ENCODE results near the gene LRRC4.

Gene LRRC4

GRCh38 chr7:128056901-128057300 is 25.7 kb upstream of the LRRC4 start:
- DNase-seq = no peak

DNA sequence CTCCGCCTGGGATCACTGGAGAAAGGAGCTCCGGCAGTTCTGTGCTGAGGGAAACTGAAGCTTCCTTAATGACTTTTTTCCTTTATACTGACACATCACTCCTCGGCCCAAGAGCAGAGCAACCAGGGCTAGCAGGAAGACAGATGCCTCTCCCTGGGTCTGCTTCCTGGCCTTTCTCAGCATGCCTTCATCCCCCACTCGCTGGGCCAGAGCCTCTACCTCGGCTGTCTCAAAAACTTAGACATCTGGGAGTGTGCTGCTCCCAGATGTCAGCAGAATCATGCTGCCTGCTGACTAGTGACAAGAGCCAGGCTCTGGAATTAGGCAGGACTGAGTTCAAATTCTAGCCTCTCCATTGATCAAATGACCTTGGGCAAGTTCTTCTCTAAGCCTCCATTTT is 24.4 kb upstream of the LRRC4 start:
- no peak for DNase-seq

- no peak for DNase-seq
Measured at GRCh38 chr7:128054511-128054910, 23.3 kb upstream of the LRRC4 start.

DNA sequence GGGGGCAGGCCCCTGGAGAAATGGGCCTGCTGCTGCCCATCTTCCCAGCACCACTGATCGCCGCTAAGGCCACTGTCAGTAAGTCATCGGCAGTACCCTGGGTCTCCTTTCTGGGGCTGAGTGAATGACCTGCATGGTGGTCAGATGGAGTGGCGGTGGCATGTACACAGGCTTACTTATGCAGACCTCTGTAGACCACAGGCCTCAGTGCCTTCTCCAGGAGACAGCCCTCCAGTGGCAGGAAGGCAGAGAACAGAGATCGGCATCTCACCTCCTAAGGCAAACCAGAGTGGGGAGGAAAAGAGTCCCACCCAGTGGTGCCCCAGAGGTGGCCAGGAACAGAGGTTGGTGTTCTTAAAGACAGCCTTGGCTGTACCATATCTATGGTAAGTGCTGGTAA is 22.8 kb upstream of the LRRC4 start:
- DNase-seq = no peak

DNA sequence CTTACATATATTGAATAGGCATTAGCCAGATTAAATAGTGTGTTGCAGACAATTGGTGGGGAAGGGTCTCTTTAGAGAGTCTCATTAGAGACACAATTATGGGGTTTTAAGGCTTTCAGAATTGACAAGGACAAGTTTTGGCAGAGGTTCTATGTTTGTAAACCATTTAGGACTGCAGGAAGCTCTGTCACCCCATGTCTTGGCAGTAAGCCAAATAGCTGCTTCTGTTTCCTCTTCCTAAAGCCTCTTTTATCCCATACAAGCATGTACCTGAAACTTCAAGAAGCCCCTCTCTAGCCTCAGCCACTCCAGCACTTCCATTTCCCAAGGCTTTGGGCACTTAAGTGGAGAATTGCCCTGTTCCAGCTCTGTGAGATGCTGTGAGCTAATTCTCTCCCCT is 21.8 kb upstream of the LRRC4 start:
- DNase-seq = peak; percentile 96

DNA sequence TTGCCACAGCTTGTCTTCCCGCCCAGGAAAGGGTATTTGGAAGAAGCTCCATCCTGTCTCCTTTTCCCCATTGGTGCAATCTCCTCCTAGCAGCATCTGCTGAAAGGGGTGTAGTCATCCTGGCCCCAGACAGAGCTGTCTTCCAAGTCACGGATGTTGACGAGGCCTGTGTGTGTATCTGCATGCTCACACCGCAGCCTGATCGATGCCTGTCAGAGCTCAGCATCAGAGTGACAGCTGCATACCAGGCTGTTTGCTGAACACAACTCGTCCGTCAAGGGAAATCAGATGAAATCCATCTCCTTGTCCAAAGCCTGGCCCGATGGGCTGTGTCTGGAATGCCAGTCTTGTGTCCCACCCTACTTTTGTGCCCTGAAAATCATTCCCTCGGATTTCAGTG is 21.2 kb upstream of the LRRC4 start:
- no peak for DNase-seq

DNA sequence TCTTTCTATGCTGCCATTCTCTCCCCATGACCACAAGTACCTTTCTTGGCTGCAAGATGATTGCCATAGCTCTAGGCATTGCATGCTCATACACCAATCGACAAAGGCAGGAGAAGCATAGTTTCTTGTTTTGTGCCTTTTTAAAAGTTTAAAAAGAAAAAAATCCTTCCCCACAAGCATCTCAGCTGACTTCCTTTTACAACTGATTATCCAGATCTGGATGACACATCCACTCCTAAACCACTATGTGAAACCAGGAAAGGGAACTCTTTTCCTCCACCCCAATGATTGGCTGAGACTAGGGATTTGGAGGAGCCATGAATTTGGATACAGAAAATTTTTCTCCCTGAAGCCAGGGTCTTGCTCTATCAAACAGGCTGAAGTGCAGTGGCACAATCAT is 14.5 kb upstream of the LRRC4 start:
- DNase-seq = no peak

GRCh38 chr7:128045158-128045557 is 13.9 kb upstream of the LRRC4 start:
- DNase-seq = no peak

- no peak for DNase-seq
Measured at GRCh38 chr7:128044064-128044463, 12.8 kb upstream of the LRRC4 start.

DNA sequence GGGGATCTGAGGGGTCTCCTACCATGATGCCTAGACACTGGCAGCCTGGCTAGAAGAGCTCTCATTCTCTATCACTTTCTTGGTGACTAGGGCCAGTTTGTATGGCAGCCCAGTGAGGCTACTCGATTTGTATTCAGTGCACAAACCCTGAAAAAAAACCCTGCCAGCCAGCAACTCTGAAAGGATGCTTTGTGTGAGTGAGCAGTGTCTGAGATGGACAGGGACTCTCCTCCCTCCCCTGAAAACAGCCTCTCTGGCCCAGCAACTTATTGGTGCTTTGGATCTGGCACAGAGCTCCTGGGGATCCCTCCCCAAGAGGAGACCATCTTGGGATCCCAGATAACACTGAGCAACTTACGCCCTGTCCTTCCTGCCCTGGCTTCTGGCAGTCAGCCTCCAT is 10.8 kb upstream of the LRRC4 start:
- no peak for DNase-seq

DNA sequence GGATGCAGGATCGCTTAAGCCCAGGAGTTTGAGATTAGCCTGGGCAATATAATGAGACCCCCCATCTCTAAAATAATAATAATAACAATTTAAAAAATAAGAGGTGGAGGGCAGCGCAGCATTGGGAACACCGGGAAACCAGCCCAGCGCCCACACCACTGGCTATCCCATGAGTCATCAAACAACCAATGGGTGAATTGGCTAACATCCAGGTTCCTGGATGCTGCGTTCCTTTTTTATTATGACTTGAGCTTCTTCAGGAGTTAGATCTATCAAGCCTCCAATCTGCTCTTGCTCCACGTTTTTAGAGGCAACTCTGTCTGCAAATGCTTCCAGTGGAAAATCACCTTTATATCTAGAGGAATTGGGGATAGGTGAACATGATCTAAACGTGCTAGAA is 10.0 kb upstream of the LRRC4 start:
- no peak for DNase-seq

GRCh38 chr7:128040205-128040604 is 9.0 kb upstream of the LRRC4 start:
- DNase-seq = no peak

GRCh38 chr7:128039544-128039953 is 8.3 kb upstream of the LRRC4 start:
- DNase-seq = no peak

GRCh38 chr7:128037880-128038619 is 6.8 kb upstream of the LRRC4 start:
- no peak for DNase-seq

- DNase-seq = no peak
Measured at GRCh38 chr7:128037081-128037480, 5.8 kb upstream of the LRRC4 start.

DNA sequence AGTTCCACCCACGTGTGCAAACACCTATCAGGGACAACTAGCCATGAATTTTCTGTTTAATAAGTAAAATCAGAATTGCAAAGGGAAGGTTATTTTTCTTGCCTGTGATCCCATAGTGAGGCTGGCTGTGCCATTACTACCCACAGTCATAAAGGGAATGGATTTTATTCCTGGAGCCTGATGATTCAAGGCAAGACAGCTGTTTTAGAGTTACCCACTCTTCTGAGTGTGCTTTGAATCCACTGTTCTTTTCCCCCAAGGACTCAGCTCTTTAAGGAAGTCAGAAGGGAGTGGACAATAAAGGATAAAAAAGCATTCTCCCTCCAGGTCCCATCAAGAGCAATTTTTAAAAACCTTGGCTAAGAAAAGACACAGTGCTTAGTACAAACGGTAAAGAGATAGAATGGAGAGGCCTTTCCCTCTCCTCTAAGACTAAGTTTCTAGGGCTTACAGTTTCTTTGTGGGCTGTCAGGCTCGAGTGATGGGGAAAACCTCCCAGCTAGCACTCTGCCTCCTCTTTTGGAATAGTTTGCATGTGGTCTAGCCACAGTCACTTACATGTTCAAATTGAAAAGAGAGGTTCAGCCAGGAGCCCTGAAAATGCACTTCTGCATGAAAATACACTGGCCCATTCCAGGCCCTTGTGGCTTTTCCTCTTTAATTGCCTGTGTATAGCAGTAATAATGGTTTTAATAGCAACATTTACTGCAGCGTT is 5.1 kb upstream of the LRRC4 start:
- DNase-seq = no peak

- peak; percentile 35 for DNase-seq
Measured at GRCh38 chr7:128035712-128036111, 4.5 kb upstream of the LRRC4 start.

- no peak for DNase-seq
Measured at GRCh38 chr7:128034825-128035224, 3.6 kb upstream of the LRRC4 start.

- no peak for DNase-seq
Measured at GRCh38 chr7:128033246-128033645, 2.0 kb upstream of the LRRC4 start.

GRCh38 chr7:128032605-128033235 is 1.5 kb upstream of the LRRC4 start:
- DNase-seq = no peak

- DNase-seq = peak; percentile 75
Measured at GRCh38 chr7:128031901-128032604, 816 bp upstream of the LRRC4 start.

DNA sequence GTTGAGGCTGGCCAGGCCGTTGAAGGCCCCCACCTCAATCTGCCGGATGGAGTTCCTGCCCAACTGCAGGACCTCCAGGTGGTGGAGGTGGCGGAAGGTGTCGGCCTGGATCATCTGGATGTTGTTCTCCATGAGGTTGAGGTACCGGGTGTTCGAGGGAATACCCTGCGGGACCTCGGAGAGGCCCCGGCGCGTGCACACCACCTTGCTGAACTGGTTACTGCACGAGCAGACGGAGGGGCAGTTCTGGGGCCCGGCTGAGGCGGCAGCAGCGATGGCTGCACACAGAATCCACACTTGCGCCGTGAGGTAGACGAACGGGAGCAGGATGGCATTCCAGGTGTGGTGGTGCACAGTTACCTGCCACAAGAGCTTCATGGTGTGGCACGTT is 979 bp downstream of the LRRC4 start:
- DNase-seq = no peak

DNA sequence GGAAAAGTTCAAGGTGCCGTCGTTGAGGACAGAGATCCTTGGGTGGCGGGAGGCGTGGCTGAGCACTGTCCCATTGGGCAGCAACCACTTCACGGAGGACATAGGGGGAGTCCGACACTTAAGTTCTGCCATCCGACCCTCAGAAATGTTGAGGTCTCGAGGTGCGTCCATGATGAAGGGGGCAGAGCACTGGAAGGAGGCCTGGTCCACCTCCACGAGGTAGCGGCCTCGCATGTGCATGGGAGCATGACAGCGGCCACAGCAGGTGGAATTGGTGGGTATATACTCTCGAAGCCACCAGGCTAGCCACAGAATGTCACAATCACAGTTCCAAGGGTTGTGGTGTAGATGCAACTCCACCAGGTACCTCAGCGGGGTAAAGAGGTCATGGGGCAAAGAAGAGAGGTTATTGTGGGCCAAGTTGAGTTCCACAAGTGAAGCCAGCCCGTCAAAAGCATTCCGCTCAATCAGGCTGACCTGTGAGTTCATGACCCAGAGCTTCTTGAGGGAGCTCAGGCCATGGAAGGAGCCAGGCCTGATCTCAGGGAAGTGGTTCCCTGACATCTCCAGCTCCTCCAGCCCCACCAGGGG is 1.7 kb downstream of the LRRC4 start:
- no peak for DNase-seq

Measured in NCI-H1105 treated with DMSO at 0.1 percent for 48 hours (cell line).